ENCODE data around the gene GRM1.

The GRM1 gene

DNA sequence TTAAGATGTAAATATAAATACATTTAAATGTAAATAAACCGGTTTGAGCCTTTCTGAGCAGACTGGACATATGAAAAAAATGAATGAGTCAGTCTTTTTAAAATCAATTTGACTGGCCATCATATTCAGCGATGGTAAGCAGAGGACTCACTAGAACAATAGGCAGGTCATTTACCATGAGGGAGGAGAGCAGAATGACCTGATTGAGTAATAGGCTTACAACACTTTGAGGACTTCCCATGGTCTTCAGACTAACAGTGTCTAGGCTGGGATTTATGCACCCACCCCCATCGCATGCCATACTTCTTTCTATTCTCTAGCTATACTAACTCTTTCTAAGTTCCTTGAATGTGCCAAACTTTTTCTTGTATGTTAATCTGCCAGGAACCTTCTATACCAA lies 272.9 kb downstream of the GRM1 start:
- H3K4me3 ChIP-seq (ENCODE audit: control insufficient read depth, low read depth, low read length): no peak overlapping the region
- no peak for DNase-seq (ENCODE audit: low read depth)
- TF ChIP-seq, protein P1, sequence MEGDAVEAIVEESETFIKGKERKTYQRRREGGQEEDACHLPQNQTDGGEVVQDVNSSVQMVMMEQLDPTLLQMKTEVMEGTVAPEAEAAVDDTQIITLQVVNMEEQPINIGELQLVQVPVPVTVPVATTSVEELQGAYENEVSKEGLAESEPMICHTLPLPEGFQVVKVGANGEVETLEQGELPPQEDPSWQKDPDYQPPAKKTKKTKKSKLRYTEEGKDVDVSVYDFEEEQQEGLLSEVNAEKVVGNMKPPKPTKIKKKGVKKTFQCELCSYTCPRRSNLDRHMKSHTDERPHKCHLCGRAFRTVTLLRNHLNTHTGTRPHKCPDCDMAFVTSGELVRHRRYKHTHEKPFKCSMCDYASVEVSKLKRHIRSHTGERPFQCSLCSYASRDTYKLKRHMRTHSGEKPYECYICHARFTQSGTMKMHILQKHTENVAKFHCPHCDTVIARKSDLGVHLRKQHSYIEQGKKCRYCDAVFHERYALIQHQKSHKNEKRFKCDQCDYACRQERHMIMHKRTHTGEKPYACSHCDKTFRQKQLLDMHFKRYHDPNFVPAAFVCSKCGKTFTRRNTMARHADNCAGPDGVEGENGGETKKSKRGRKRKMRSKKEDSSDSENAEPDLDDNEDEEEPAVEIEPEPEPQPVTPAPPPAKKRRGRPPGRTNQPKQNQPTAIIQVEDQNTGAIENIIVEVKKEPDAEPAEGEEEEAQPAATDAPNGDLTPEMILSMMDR (IDR thresholded peaks at IDR 0.05; ENCODE audit: control insufficient read depth, insufficient read depth, low read depth, low read length, missing control alignments): no peak

- no peak for DNase-seq (ENCODE audit: low read depth)
- TF ChIP-seq, protein P1 (IDR thresholded peaks at IDR 0.05; ENCODE audit: control insufficient read depth, insufficient read depth, low read depth, low read length, missing control alignments): no peak
- no peak overlapping the region for H3K4me3 ChIP-seq (ENCODE audit: control insufficient read depth, low read depth, low read length)
Observed at GRCh38 chr6:146302994-146303393, 274.1 kb downstream of the GRM1 start.

DNA sequence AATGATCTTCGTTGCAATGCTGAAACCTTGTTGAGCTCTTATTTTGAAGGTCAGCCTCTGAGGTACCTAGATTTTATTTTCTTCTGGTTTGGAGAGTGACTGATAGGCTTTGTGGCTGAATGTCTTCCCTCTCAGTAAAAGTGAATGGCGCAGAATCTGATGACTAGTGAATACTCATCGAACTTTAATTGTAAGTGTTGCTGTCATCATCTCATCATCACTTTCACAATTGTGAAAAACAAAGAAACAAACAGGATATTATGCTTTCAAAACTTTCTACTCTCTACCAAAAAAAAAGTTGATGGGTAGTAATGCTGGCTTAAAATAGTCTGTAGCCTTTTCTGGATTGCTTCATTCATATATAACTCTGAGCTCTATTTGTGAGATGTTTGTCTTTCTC lies 275.3 kb downstream of the GRM1 start:
- no peak overlapping the region for H3K4me3 ChIP-seq (ENCODE audit: control insufficient read depth, low read depth, low read length)
- no peak for DNase-seq (ENCODE audit: low read depth)
- TF ChIP-seq, protein P1 (IDR thresholded peaks at IDR 0.05; ENCODE audit: control insufficient read depth, insufficient read depth, low read depth, low read length, missing control alignments): no peak

GRCh38 chr6:146305092-146305491 lies 276.2 kb downstream of the GRM1 start:
- no peak overlapping the region for H3K4me3 ChIP-seq (ENCODE audit: control insufficient read depth, low read depth, low read length)
- TF ChIP-seq, protein P1 (IDR thresholded peaks at IDR 0.05; ENCODE audit: control insufficient read depth, insufficient read depth, low read depth, low read length, missing control alignments): no peak
- no peak for DNase-seq (ENCODE audit: low read depth)

- TF ChIP-seq, protein P1 (IDR thresholded peaks at IDR 0.05; ENCODE audit: control insufficient read depth, insufficient read depth, low read depth, low read length, missing control alignments): no peak
- no peak overlapping the region for H3K4me3 ChIP-seq (ENCODE audit: control insufficient read depth, low read depth, low read length)
- DNase-seq (ENCODE audit: low read depth): no peak
Observed at GRCh38 chr6:146305951-146306350, 277.1 kb downstream of the GRM1 start.

- no peak for DNase-seq (ENCODE audit: low read depth)
- TF ChIP-seq, protein P1 (IDR thresholded peaks at IDR 0.05; ENCODE audit: control insufficient read depth, insufficient read depth, low read depth, low read length, missing control alignments): no peak
- H3K4me3 ChIP-seq (ENCODE audit: control insufficient read depth, low read depth, low read length): no peak overlapping the region
Observed at GRCh38 chr6:146310628-146311027, 281.8 kb downstream of the GRM1 start.

- TF ChIP-seq, protein P1 (IDR thresholded peaks at IDR 0.05; ENCODE audit: control insufficient read depth, insufficient read depth, low read depth, low read length, missing control alignments): no peak
- H3K4me3 ChIP-seq (ENCODE audit: control insufficient read depth, low read depth, low read length): no peak overlapping the region
- no peak for DNase-seq (ENCODE audit: low read depth)
Observed at GRCh38 chr6:146311079-146311478, 282.2 kb downstream of the GRM1 start.
